ENCODE measurements around the gene DNAAF5. TPM values are rescaled to one million over a fixed set of nuclear protein-coding genes. Genes with fewer than 3 reads are reported as not detected.
A peak's percentile ranks its signal among the peaks of the same experiment; 100 is the strongest.

DNAAF5 gene
- total RNA-seq, 1 donor from 2014 or later = 15.8 TPM

DNA sequence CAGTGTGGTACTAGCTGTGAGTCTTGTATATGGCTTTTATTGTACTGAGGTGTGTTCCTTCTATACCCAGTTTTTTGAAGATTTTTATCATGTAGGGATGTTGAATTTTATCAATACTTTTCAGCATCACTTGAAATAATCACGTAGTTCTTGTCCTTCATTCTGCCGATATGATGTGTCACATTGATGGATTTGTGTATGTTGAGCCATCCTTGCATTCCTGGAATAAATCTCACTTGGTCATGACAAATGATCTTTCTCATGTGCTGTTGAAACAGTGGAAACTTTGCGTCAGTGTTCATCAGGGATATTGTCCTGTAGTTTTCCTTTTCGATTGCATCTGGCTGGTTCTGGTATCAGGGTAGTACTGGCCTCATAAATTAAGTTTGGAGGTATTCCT lies 7.7 kb downstream of the DNAAF5 start:
- Histone ChIP-seq H3K4me3 (no peak overlapping the region), H3K9me3 (peaks cover 4% of the 10 kb centered on the region), H3K4me1 (no peaks in the 10 kb centered on the region), H3K27me3 (no peaks in the 10 kb centered on the region), H3K27ac (no peak overlapping the region), H3K36me3 (peaks cover 16% of the 10 kb centered on the region)
- intact Hi-C loops (cut with DNase I) = no loop called here
- TF ChIP-seq, protein P1, sequence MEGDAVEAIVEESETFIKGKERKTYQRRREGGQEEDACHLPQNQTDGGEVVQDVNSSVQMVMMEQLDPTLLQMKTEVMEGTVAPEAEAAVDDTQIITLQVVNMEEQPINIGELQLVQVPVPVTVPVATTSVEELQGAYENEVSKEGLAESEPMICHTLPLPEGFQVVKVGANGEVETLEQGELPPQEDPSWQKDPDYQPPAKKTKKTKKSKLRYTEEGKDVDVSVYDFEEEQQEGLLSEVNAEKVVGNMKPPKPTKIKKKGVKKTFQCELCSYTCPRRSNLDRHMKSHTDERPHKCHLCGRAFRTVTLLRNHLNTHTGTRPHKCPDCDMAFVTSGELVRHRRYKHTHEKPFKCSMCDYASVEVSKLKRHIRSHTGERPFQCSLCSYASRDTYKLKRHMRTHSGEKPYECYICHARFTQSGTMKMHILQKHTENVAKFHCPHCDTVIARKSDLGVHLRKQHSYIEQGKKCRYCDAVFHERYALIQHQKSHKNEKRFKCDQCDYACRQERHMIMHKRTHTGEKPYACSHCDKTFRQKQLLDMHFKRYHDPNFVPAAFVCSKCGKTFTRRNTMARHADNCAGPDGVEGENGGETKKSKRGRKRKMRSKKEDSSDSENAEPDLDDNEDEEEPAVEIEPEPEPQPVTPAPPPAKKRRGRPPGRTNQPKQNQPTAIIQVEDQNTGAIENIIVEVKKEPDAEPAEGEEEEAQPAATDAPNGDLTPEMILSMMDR (IDR thresholded peaks at IDR 0.05) = no peak
- no peak for DNase-seq
- no peak for ATAC-seq

- ATAC-seq (no peak), DNase-seq (peak; percentile 26)
- Histone ChIP-seq H3K27ac (no peak overlapping the region), H3K36me3 (peaks cover 20% of the 10 kb centered on the region), H3K4me3 (no peak overlapping the region), H3K9me3 (peaks cover 4% of the 10 kb centered on the region), H3K27me3 (no peaks in the 10 kb centered on the region), H3K4me1 (no peaks in the 10 kb centered on the region)
- intact Hi-C loops (cut with DNase I) = no loop called here
- TF ChIP-seq, protein P1 (IDR thresholded peaks at IDR 0.05) = no peak
Measured at GRCh38 chr7:734808-735207, 8.3 kb downstream of the DNAAF5 start.

DNA sequence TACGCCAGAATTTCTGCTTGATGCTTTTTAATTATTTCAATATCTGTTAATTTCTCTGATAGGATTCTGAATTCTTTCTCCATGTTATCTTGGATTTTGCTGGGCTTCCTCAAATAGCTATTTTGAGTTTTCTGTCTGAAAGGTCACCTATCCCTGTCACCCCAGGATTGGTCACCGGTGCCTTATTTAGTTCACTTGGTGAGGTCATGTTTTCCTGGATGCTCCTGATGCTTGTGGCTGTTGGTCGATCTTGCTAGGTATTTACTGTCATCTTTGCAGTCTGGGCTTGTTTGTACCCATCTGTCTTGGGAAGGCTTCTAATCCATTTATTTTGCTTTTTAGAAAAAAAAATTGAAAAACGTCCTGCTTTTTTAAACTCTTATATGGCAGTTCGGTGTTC lies 11.7 kb downstream of the DNAAF5 start:
- Histone ChIP-seq H3K9me3 (peaks cover 4% of the 10 kb centered on the region), H3K4me3 (no peak overlapping the region), H3K4me1 (no peaks in the 10 kb centered on the region), H3K27ac (no peak overlapping the region), H3K27me3 (no peaks in the 10 kb centered on the region), H3K36me3 (peaks cover 26% of the 10 kb centered on the region)
- DNase-seq (no peak), ATAC-seq (no peak)
- intact Hi-C loops (cut with DNase I) = no loop called here
- TF ChIP-seq, protein P1 (IDR thresholded peaks at IDR 0.05) = no peak

- ATAC-seq = no peak
- Histone ChIP-seq H3K9me3 (peaks cover 4% of the 10 kb centered on the region), H3K27ac (no peak overlapping the region), H3K4me1 (no peaks in the 10 kb centered on the region), H3K4me3 (no peak overlapping the region), H3K36me3 (peaks cover 26% of the 10 kb centered on the region), H3K27me3 (no peaks in the 10 kb centered on the region)
- intact Hi-C loops (cut with DNase I) = no loop called here
- DNase-seq = peak; percentile 55
- TF ChIP-seq, protein P1 (IDR thresholded peaks at IDR 0.05) = no peak
Measured at GRCh38 chr7:738723-739454, 12.4 kb downstream of the DNAAF5 start.

DNA sequence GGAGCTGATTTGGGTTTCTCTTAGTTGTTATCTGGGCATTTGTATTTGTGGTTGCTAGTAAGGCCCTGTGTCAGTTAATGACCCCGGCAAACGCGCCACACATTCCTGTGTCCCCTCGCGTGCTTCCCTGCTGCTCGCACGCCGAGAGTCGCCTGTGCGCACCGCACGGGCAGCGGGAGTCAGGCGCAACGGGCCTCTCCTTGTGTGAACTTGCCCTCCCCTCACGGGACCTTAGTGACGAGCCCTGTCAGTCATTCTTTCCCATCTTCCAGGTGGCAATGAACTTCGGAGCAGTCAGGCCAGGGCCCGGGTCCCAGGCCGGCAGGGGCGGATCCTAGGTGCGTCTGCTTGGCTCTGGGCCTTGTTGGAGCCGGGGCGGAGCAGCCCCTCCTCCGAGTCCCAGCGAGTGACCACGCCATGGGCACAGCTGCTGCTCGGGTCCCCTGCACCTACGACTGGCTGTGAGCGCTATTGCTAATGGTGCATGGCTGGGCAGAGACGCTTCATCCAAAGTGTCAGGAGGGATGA lies 13.0 kb downstream of the DNAAF5 start:
- Histone ChIP-seq H3K4me3 (no peak overlapping the region), H3K9me3 (peaks cover under 1% of the 10 kb centered on the region), H3K4me1 (no peaks in the 10 kb centered on the region), H3K27ac (no peak overlapping the region), H3K36me3 (peaks cover 26% of the 10 kb centered on the region), H3K27me3 (no peaks in the 10 kb centered on the region)
- DNase-seq (no peak), ATAC-seq (no peak)
- intact Hi-C loops (cut with DNase I) = no loop called here
- TF ChIP-seq, protein P1 (IDR thresholded peaks at IDR 0.05) = no peak

Measured in upper lobe of right lung (tissue), 1 donor.